HEK293 (cell line): Measurements from ENCODE around the gene CFL1.
"Not testable (repeated sequence)": the region's sequence is repeated elsewhere in the genome, so short reads cannot be mapped to it uniquely, and the experiment has no call there.

Source experiments
- CTCF ChIA-PET: fragments of 350-600 bp; formaldehyde crosslinking; extraction: SDS; loops from one replicate; lab custom pipeline; 2021; ENCODE audit warnings: antibody characterized with exemption; lab: Yijun Ruan, JAX
- POLR2A ChIA-PET: fragments of 300-600 bp; formaldehyde crosslinking; extraction: SDS; loops from one replicate; lab custom pipeline; 2020; ENCODE audit warnings: antibody characterized with exemption, inconsistent platforms; lab: Yijun Ruan, JAX
- H3K27ac ChIP-seq: fragments of 200-500 bp; sonication (Bioruptor generic); 2 replicates; pipeline ENCODE4 v1.5.1; 2014; ENCODE audit warnings: low read depth, low read length, control low read depth, inconsistent platforms; ENCODE audit errors: extremely low read depth
- H3K36me3 ChIP-seq, 2 experiments: fragments of 200-500 bp in 1 of 2; sonication (Bioruptor generic) in 1 of 2; 1 replicate in 1 of 2; 2 replicates in 1 of 2; pipeline ENCODE4 v1.5.1; 2014 to 2017; ENCODE audit warnings: inconsistent platforms in 2 of 2, low read length in 2 of 2; ENCODE audit not compliant: control insufficient read depth in 2 of 2, insufficient read depth in 1 of 2
- H3K4me1 ChIP-seq: fragments of 200-500 bp; sonication (Bioruptor generic); 2 replicates; pipeline ENCODE4 v1.5.1; 2014; ENCODE audit warnings: mild to moderate bottlenecking, low read length, inconsistent platforms; ENCODE audit not compliant: control insufficient read depth, insufficient read depth
- H3K4me3 ChIP-seq: 2 replicates; pipeline ENCODE4 v1.5.1; 2011; ENCODE audit warnings: low read depth, mild to moderate bottlenecking, control low read depth, low read length, moderate library complexity
- H3K9me3 ChIP-seq: fragments of 200-500 bp; sonication (Bioruptor generic); 2 replicates; pipeline ENCODE4 v1.5.1; 2014; ENCODE audit warnings: low read depth, low read length, inconsistent platforms; ENCODE audit not compliant: control insufficient read depth, insufficient read depth
- HOXC10 ChIP-seq: sonication (generic); formaldehyde crosslinking; IDR thresholded peaks from 2 replicates; pipeline ENCODE4 v1.8.1; 2023; ENCODE audit warnings: mild to moderate bottlenecking, missing genetic modification reagents
- IKZF3 ChIP-seq: fragments of 450-650 bp; IDR thresholded peaks from 2 replicates; pipeline ENCODE4 v1.5.0; 2018; ENCODE audit warnings: missing biosample characterization, mild to moderate bottlenecking, missing genetic modification characterization, moderate library complexity
- KLF1 ChIP-seq: fragments of 450-650 bp; formaldehyde crosslinking; IDR thresholded peaks from 2 replicates; pipeline ENCODE4 v1.5.1; 2016; ENCODE audit warnings: missing biosample characterization, missing genetic modification characterization
- KLF7 ChIP-seq: fragments of 450-650 bp; formaldehyde crosslinking; IDR thresholded peaks from 2 replicates; pipeline ENCODE4 v1.5.1; 2016; ENCODE audit warnings: missing biosample characterization, missing genetic modification characterization, borderline replicate concordance
- KLF8 ChIP-seq: fragments of 450-650 bp; formaldehyde crosslinking; IDR thresholded peaks from 2 replicates; pipeline ENCODE4 v1.5.1; 2016; ENCODE audit warnings: missing biosample characterization, missing genetic modification characterization
- KLF9 ChIP-seq: fragments of 450-650 bp; formaldehyde crosslinking; IDR thresholded peaks from 2 replicates; pipeline ENCODE4 v1.5.1; 2016; ENCODE audit warnings: missing biosample characterization, missing genetic modification characterization, low read depth
- MEIS1 ChIP-seq: sonication (generic); formaldehyde crosslinking; IDR thresholded peaks from 2 replicates; pipeline ENCODE4 v1.8.1; 2022; ENCODE audit warnings: missing genetic modification reagents, mild to moderate bottlenecking, borderline replicate concordance
- ZBTB1 ChIP-seq: fragments of 450-650 bp; formaldehyde crosslinking; IDR thresholded peaks from 2 replicates; pipeline ENCODE4 v1.5.1; 2016; ENCODE audit warnings: missing biosample characterization, missing genetic modification characterization
- ZBTB7A ChIP-seq: fragments of 450-650 bp; formaldehyde crosslinking; IDR thresholded peaks from 2 replicates; pipeline ENCODE4 v1.5.1; 2016; ENCODE audit warnings: low read depth, missing biosample characterization, missing genetic modification characterization
- ZFP41 ChIP-seq: fragments of 450-650 bp; formaldehyde crosslinking; IDR thresholded peaks from 2 replicates; pipeline ENCODE4 v1.5.1; 2016; ENCODE audit warnings: missing biosample characterization, missing genetic modification characterization, borderline replicate concordance
- ZNF2 ChIP-seq: fragments of 450-650 bp; formaldehyde crosslinking; IDR thresholded peaks from 2 replicates; pipeline ENCODE4 v1.5.1; 2016; ENCODE audit warnings: missing biosample characterization, missing genetic modification characterization
- ZNF266 ChIP-seq: fragments of 450-650 bp; formaldehyde crosslinking; IDR thresholded peaks from 2 replicates; pipeline ENCODE4 v1.5.1; 2016; ENCODE audit warnings: missing biosample characterization, missing genetic modification characterization, low read depth
- ZNF292 ChIP-seq: fragments of 450-650 bp; formaldehyde crosslinking; IDR thresholded peaks from 2 replicates; pipeline ENCODE4 v1.5.1; 2016; ENCODE audit warnings: low read depth, missing biosample characterization, missing genetic modification characterization, borderline replicate concordance
- ZNF398 ChIP-seq: fragments of 450-650 bp; formaldehyde crosslinking; IDR thresholded peaks from 2 replicates; pipeline ENCODE4 v1.5.1; 2017; ENCODE audit warnings: missing biosample characterization, missing genetic modification characterization
- ZNF426 ChIP-seq: fragments of 450-650 bp; formaldehyde crosslinking; IDR thresholded peaks from 2 replicates; pipeline ENCODE4 v1.5.1; 2017; ENCODE audit warnings: missing biosample characterization, missing genetic modification characterization, mild to moderate bottlenecking, inconsistent platforms, moderate library complexity
- ZNF449 ChIP-seq: fragments of 450-650 bp; formaldehyde crosslinking; IDR thresholded peaks from 2 replicates; pipeline ENCODE4 v1.5.1; 2017; ENCODE audit warnings: missing biosample characterization, mild to moderate bottlenecking, missing genetic modification characterization, moderate library complexity
- TF ChIP-seq, protein P1 (sequence below): fragments of 450-650 bp; formaldehyde crosslinking; IDR thresholded peaks from 2 replicates; pipeline ENCODE4 v1.5.1; 2016; ENCODE audit warnings: missing biosample characterization, missing genetic modification characterization

The CFL1 gene

DNA sequence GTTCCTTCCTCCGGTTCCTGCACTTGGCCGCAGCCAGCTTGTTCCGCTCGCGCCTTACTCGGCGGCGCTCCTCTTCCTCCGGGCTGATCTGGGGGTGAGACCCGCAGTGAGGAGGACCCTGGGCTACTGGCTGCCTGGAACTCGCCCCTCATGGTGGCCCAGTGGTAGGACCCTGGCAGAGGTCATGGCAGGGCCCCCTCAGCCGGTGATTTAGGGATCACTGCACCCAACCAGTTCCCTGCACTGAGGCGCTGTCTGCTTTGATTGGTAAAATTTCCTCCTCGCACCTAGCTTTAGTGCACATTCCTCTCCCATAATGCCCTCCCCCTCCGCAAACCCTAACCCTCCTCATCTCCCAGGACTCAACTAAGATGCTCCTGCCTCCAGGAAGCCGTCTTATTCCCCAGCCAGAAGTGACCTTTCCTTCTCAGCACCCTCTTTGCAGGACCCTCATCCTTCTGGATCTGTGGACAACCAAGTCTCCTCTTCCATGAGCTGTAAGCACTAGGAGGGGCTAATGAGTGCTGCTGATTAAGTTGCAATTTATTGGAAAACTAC lies 36.1 kb upstream of the CFL1 start:
- ChIA-PET CTCF (interaction anchor here (0.6 to 1.1 kb wide), 4 partner anchors 13 to 492 kb away, joined by 3 to 6 read pairs (median 4); no protein-coding TSS in a partner anchor), POLR2A (interaction anchor here (0.7 to 1.9 kb wide), 4 partner anchors 20 to 173 kb away, joined by 3 to 7 read pairs (median 4); partner anchors contain the start of genes MUS81 and RNASEH2C)
- Histone ChIP-seq H3K4me1 (no peaks in the 10 kb centered on the region), H3K36me3 (peaks cover 0 to 3% of the 10 kb centered on the region in 2 experiments; a peak in 1 of 3 replicates), H3K4me3 (no peak overlapping the region), H3K27ac (no peak overlapping the region), H3K9me3 (no peaks in the 10 kb centered on the region)
- TF ChIP-seq MEIS1 (CRISPR knock-in tag) = no peak
- no peak for TF ChIP-seq KLF7 (tag by site-specific recombination)
- TF ChIP-seq ZNF2 = no peak
- TF ChIP-seq ZNF426 (tag by site-specific recombination) = no peak
- TF ChIP-seq HOXC10 (CRISPR knock-in tag) = no peak

DNA sequence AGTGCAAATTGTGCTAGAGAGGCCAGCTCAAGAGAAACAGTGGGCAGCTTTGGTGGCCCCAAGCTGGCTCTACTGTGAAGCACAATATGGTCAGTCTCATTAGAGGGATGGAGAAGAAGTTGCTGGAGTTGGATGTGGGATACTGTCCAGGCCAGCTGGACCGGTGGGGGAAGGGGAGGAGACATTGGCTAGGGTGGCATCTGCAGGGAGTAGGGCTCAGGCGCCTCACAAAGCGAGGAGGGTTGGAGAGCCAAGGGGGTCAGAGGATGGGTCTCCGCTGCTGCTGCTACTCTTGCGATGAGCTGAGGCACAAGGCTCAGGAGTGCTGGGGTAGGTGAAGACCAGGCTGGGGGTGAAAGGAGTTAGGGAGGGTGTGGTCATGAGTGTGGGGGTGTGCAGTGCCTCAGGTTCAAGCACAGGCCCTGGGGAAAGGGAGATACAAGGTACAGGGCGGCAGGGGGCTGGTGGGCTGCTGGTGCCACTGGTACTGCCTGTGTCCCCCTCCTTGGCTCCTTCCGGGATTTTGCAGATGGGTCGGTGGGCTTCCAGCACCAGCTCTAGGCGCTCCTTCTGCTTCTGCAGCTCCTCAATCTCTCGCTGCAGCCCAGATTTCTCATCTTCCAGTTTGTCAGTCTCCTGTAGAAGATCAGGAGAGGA lies 34.8 kb upstream of the CFL1 start:
- peaks cover 0 to 3% of the 10 kb centered on the region in 2 experiments; a peak in 1 of 3 replicates for H3K36me3 ChIP-seq
- no peaks in the 10 kb centered on the region for H3K4me1 ChIP-seq
- H3K4me3 ChIP-seq = no peak overlapping the region
- no peak overlapping the region for H3K27ac ChIP-seq
- CTCF ChIA-PET = interaction anchor here (0.6 to 1.9 kb wide), 2 partner anchors 33 to 1133 kb away, joined by 3 to 5 read pairs; no protein-coding TSS in a partner anchor
- no peaks in the 10 kb centered on the region for H3K9me3 ChIP-seq
- POLR2A ChIA-PET = interaction anchor here (0.6 to 5.6 kb wide), 5 partner anchors 7 to 505 kb away, joined by 3 to 74 read pairs (median 3); partner anchors contain the start of genes FOSL1 and MUS81
- TF ChIP-seq KLF1 = peak; percentile 21; the same call in 1 of the 2 replicates
- TF ChIP-seq ZBTB7A = no peak
- no peak for TF ChIP-seq ZNF266 (tag by site-specific recombination)
- TF ChIP-seq ZNF449 = no peak
- no peak for TF ChIP-seq ZFP41 (tag by site-specific recombination)
- TF ChIP-seq ZBTB1 = no peak
- TF ChIP-seq KLF8 (tag by site-specific recombination) = no peak
- TF ChIP-seq ZNF292 (tag by site-specific recombination) = no peak
- no peak for TF ChIP-seq ZNF398 (tag by site-specific recombination)
- peak; percentile 44 for TF ChIP-seq KLF9 (tag by site-specific recombination)
- no peak for TF ChIP-seq IKZF3

- not testable (repeated sequence) for H3K9me3 ChIP-seq, H3K4me3 ChIP-seq, H3K36me3 ChIP-seq, H3K27ac ChIP-seq, H3K4me1 ChIP-seq
- ChIA-PET POLR2A (interaction anchor here (5.6 to 6.1 kb wide), 2 partner anchors 8 to 33 kb away, joined by 74 to 121 read pairs; partner anchors contain the start of genes CFL1, FOSL1 and MUS81), CTCF (interaction anchor here (0.6 to 1.9 kb wide), 3 partner anchors 33 to 1134 kb away, joined by 3 to 5 read pairs (median 4); no protein-coding TSS in a partner anchor)
- TF ChIP-seq, protein P1, sequence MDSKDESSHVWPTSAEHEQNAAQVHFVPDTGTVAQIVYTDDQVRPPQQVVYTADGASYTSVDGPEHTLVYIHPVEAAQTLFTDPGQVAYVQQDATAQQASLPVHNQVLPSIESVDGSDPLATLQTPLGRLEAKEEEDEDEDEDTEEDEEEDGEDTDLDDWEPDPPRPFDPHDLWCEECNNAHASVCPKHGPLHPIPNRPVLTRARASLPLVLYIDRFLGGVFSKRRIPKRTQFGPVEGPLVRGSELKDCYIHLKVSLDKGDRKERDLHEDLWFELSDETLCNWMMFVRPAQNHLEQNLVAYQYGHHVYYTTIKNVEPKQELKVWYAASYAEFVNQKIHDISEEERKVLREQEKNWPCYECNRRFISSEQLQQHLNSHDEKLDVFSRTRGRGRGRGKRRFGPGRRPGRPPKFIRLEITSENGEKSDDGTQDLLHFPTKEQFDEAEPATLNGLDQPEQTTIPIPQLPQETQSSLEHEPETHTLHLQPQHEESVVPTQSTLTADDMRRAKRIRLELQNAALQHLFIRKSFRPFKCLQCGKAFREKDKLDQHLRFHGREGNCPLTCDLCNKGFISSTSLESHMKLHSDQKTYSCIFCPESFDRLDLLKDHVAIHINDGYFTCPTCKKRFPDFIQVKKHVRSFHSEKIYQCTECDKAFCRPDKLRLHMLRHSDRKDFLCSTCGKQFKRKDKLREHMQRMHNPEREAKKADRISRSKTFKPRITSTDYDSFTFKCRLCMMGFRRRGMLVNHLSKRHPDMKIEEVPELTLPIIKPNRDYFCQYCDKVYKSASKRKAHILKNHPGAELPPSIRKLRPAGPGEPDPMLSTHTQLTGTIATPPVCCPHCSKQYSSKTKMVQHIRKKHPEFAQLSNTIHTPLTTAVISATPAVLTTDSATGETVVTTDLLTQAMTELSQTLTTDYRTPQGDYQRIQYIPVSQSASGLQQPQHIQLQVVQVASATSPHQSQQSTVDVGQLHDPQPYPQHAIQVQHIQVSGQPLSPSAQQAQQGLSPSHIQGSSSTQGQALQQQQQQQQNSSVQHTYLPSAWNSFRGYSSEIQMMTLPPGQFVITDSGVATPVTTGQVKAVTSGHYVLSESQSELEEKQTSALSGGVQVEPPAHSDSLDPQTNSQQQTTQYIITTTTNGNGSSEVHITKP = peak; percentile 57
These were observed 34.2 kb upstream of the CFL1 start for GRCh38 chr11:65892137-65892540.
